ENCODE measurements around the gene TBP.

GRCh38 chr6:170597278-170597677 lies 43.1 kb downstream of the TBP start:
- TF ChIP-seq PATZ1 (CRISPR knock-in tag; IDR thresholded peaks at IDR 0.05; ENCODE audit: borderline replicate concordance) (no peak), OSR1 (CRISPR knock-in tag; IDR thresholded peaks at IDR 0.05) (no peak)

Data from SK-N-SH treated with all-trans-retinoic acid at 6 μM for 48 hours (cell line).